ENCODE measurements around the gene APOA4.

The APOA4 gene

DNA sequence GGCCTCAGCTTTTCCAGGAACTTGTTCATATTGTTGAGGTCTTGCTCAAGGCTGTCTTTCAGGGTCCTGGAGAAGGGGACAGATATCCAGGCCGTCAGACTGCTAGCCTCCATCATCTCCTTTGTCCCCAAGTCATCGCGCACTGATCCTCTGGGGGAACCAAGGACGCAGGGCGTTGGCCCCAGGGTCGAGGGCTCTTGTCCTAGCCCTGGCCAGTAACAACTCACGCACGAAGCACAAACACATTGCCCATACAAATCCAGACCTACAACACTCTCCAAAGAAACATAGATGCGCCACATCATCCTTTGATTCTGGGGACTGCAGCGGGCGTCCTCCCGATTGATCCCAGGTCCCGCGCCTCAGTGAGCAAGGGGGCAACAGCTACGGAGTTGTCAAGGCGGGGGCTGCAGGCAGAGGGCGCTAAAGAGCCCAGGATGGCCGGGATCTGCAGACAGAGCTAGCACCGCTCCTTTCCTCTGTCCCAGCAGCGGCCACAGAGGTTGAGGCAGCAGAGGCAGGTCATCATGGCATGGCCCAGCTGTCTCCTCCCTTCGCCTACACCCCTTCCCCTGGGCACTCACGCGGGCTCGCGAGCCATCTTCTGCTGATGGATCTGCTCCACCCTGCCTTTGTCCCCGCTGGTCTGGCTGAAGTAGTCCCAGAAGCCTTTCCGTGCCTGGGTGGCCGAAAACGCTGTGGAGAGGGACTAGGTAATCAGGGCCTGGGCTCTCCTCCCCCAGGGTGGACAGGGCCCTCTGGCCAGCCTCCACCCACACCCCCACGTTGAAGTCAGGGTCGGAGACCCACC is 31.9 kb downstream of the APOA4 start:
- Mint-ChIP-seq H3K9me3 (no peaks in the 10 kb centered on the region), H3K4me3 (no peak overlapping the region), H3K27ac (no peak overlapping the region), H3K27me3 (peaks cover 2% of the 10 kb centered on the region), H3K4me1 (peaks cover 27% of the 10 kb centered on the region), H3K36me3 (ENCODE audit: low read depth) (peaks cover 11% of the 10 kb centered on the region)
- DNase-seq (peak; percentile 87), ATAC-seq (peak; percentile 58)

DNA sequence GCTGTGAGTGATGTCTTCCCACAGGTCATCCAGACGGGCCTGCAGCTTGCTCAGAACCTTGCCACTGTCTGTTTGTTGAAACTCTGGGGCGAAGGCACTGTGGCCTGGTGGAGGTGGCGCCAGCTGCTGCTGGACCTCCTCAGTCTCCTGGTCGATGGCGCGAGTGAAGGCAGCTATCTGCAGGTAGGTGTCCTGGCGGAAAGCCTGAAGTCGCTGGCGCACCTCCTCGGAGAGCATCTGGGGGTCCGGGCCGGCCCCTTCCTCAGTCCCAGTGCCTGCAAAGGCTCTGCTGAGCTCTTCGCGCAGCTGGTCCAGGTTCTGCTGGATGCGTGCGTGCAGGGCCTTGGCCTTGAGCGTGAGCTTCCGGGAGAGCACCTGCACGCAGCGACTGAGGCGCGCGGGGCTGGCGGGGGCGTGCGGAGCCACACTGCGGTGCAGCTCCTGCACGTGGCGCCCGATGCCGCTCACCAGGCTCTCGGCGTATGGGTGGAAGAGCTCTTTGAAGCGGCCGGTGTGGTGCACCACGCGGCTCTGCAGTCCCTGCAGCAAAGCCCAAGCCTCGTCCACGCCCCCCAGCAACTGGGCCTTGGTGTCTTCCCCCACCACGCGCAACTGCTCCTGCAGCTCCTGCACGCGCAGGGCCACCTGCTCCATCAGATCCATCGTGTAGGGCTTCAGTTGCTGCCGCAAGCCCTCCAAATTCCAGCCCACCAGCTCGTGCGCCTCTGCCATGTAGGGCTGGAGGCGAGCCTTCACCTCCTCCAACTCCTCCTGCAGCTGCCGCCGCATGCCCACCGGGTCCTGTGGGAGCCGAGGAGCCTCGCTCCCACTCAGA is 32.7 kb downstream of the APOA4 start:
- Mint-ChIP-seq H3K4me3 (no peak overlapping the region), H3K27me3 (peaks cover 2% of the 10 kb centered on the region), H3K4me1 (peaks cover 35% of the 10 kb centered on the region), H3K9me3 (no peaks in the 10 kb centered on the region), H3K36me3 (ENCODE audit: low read depth) (peaks cover 18% of the 10 kb centered on the region), H3K27ac (no peak overlapping the region)
- DNase-seq (no peak), ATAC-seq (no peak)

DNA sequence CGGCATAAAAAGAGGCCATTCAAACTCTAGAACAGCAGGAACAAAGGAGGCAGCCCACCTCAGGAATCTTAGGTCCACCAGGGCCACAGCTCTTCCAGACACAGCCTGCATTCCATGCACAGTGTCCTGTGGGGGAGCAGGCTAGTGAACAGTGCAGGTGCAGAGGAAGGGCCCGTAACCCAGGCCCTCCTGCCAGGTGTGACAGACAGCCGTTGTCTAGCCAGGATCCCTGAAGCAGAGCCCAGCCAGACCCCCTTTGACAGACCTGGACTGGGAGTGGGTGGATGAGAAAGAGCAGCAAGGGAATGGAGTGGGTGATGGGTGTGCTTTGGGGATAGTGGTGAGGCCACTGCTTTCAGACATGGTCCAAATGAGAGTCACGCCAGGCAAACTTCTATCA is 34.1 kb downstream of the APOA4 start:
- peaks cover 47% of the 10 kb centered on the region for H3K4me1 Mint-ChIP-seq

DNA sequence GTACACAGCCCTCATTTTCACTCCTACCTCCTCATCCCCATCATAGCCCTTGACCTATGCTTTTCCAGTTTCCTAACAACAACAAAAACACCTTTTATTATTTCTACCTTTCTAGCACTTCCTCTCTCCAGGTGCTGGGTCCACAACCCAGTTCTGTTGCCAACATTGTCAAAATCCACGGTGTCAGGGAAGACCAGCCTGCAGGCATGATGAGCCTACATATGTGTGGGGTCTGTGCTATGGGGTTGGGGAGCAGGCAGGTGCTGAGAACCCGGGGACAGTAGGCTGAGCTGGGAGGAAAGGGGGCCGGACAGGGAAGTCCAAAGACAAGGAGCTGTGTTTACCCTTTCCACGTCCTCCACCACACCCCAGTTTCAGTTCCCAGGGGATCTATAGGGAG is 34.6 kb downstream of the APOA4 start:
- ATAC-seq, result no peak
- Mint-ChIP-seq H3K36me3 (ENCODE audit: low read depth) (peaks cover 34% of the 10 kb centered on the region), H3K9me3 (no peaks in the 10 kb centered on the region), H3K4me1 (peaks cover 50% of the 10 kb centered on the region), H3K27me3 (peaks cover 2% of the 10 kb centered on the region), H3K4me3 (peak overlapping the region; percentile 91), H3K27ac (peak overlapping the region; percentile 91)
- no peak for DNase-seq

More for the DNA sequence above, 34.1 kb downstream of the APOA4 start:
- Mint-ChIP-seq H3K36me3 (ENCODE audit: low read depth) (peaks cover 32% of the 10 kb centered on the region), H3K4me3 (no peak overlapping the region), H3K27ac (no peak overlapping the region), H3K27me3 (peaks cover 2% of the 10 kb centered on the region), H3K9me3 (no peaks in the 10 kb centered on the region)
- ATAC-seq (no peak), DNase-seq (no peak)

DNA sequence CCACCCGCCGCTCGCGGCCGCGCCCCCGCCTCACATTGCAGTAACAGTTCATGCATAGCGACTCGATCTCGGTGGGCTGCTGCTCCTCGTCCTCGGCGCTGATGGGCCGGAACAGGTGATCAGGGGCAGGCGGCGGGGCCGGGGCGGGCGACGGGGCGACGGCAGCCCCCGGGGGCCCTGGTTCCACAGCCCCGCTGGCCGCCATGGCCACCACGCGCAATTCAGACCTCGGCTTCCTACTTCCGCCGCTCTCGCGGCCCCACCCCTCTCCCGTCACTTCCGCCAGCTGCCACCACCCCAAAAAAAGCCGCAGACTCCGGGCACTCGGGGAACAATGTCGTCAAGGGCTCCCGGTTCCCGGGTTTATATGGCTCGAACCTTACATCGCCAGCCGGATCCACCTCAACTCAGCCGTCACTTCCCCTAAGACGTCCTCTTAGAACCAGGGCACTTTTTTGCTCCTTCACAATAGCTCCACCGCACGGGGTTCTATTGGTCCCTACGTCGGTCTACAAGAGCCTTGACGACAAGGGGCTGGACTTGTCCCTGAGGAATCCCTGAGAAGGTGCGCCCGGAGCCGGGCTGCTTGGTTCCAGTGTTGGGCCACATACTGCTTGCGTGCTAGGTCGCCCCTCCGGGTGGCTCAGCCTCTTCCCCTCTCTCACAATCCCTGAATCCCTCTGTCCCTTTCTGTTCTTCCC is 35.2 kb downstream of the APOA4 start, which contains the start of gene ZPR1:
ZPR1 (minus strand) TSS at position 238 of the 701 bp plus-strand sequence; CDS start at position 205, 33 bp downstream.
- H3K27me3 Mint-ChIP-seq, result peaks cover 2% of the 10 kb centered on the region
- H3K4me3 Mint-ChIP-seq, result peak within 1 kb of the TSS; percentile 91
- H3K36me3 Mint-ChIP-seq (ENCODE audit: low read depth), result peaks cover 40% of the 10 kb centered on the region
- peak within 1 kb of the TSS; percentile 91 for H3K27ac Mint-ChIP-seq
- peak; percentile 82 for ATAC-seq
- peaks cover 56% of the 10 kb centered on the region for H3K4me1 Mint-ChIP-seq
- no peaks in the 10 kb centered on the region for H3K9me3 Mint-ChIP-seq
- peak; percentile 89 for DNase-seq

DNA sequence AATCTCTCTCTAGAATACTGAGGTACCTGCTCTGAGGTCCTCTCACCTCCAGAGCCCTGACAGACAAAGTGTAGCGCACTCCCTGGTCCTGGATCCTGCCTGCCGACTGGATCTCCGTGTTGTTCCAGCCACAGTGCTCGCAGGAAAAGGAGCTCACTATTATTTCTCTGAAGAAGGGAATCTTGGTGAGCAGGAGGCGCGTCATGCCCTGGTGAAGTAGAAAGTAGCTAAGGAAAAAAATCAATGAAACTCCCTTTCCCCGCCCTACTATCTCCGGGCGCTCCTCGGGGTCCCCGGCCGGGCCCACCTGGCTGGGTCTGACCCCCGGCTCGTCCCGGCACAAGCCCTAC is 35.7 kb downstream of the APOA4 start:
- peak overlapping the region; percentile 77 for H3K27ac Mint-ChIP-seq
- peaks cover 2% of the 10 kb centered on the region for H3K27me3 Mint-ChIP-seq
- H3K4me1 Mint-ChIP-seq, result peaks cover 59% of the 10 kb centered on the region
- ATAC-seq (no peak), DNase-seq (no peak)
- H3K4me3 Mint-ChIP-seq, result peak overlapping the region; percentile 91
- peaks cover 45% of the 10 kb centered on the region for H3K36me3 Mint-ChIP-seq (ENCODE audit: low read depth)
- H3K9me3 Mint-ChIP-seq, result no peaks in the 10 kb centered on the region

DNA sequence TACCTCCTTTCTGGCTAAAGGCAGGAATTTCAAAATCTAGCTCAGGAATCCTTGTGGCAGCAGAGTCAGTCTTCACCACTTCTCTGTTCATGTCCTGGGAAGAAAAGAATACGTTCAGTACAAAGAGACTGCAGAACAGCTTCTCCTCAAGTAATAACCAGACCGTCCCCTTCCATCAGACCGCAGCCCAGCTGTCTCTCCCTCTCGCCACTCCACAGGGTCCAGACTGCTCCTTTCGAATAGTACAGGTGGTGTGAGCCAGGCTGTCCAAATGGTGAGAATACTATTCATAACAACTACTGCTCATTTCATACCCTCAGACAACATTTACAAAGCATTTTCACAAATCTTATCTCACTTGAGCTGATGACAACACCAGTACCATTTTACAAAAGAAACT is 36.1 kb downstream of the APOA4 start:
- peaks cover 2% of the 10 kb centered on the region for H3K27me3 Mint-ChIP-seq
- DNase-seq (no peak), ATAC-seq (no peak)
- peaks cover 50% of the 10 kb centered on the region for H3K36me3 Mint-ChIP-seq (ENCODE audit: low read depth)
- H3K9me3 Mint-ChIP-seq, result no peaks in the 10 kb centered on the region
- H3K4me1 Mint-ChIP-seq, result peaks cover 60% of the 10 kb centered on the region
- peak overlapping the region; percentile 91 for H3K4me3 Mint-ChIP-seq
- peak overlapping the region; percentile 77 for H3K27ac Mint-ChIP-seq

DNA sequence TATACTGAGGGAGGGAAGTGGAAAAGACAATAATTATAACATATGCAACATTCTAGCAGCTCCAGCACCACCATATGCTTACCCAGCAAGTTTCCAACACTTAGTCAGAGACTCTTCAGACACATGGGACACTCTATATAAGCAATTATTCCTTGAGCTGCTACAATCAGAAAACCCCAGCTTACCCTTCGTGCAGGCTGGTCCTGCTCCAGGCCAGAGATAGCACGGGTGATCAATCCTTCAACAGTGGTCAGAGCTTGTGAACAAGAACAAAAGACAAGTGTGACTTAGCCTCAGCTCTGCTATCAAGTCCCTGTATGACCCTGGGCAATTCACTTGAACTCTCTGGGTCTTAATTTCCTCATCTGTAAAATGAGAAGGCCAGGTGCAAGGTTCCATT is 36.8 kb downstream of the APOA4 start:
- DNase-seq (no peak), ATAC-seq (no peak)
- H3K4me1 Mint-ChIP-seq, result peaks cover 63% of the 10 kb centered on the region
- peaks cover 53% of the 10 kb centered on the region for H3K36me3 Mint-ChIP-seq (ENCODE audit: low read depth)
- peak overlapping the region; percentile 77 for H3K27ac Mint-ChIP-seq
- H3K4me3 Mint-ChIP-seq, result peak overlapping the region; percentile 91
- H3K9me3 Mint-ChIP-seq, result no peaks in the 10 kb centered on the region
- peaks cover 2% of the 10 kb centered on the region for H3K27me3 Mint-ChIP-seq

DNA sequence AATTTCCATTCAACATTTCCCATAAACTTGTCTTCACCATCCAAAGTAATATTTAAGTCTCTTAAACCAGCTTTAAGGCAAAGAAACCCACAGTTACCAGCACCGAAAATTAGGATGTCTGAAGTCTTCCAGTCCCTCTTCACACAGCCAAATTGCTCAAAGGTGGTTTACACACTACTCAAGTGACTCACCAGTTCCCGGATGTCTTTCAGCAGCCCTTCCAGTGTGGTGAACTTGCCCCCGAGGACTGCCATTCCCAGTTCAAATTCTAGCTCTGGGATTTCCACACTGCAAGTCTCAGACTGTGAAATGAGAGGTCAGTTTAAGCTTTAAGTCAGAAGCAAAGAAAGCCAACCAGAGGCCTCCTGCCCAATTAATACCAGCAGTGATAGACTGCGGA is 40.4 kb downstream of the APOA4 start:
- Mint-ChIP-seq H3K36me3 (ENCODE audit: low read depth) (peaks cover 82% of the 10 kb centered on the region), H3K9me3 (no peaks in the 10 kb centered on the region), H3K27ac (peak overlapping the region; percentile 69), H3K4me3 (peak overlapping the region; percentile 26), H3K4me1 (peaks cover 84% of the 10 kb centered on the region), H3K27me3 (no peaks in the 10 kb centered on the region)
- DNase-seq (no peak), ATAC-seq (peak; percentile 58)

DNA sequence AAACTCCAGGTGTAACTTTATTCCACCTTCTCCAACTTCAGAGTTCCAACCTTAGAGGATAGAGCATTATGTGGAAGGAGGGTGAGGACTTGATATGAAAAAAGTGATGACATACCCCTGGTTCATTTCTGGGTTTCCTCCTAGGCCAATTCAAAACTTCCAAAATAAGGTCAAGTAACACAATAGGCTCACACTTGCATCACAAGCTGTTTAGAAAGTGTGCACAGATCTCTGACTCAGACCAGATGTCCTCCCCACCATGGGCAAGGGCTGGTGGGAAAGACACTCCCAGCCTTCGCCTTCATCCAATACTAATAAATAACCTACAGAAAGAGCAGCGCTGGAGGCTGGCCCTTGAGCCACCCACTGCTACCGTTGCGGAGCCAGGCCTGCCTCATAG is 44.5 kb downstream of the APOA4 start:
- Mint-ChIP-seq H3K27ac (peak overlapping the region; percentile 70), H3K27me3 (no peaks in the 10 kb centered on the region), H3K36me3 (ENCODE audit: low read depth) (peaks cover 68% of the 10 kb centered on the region), H3K9me3 (no peaks in the 10 kb centered on the region), H3K4me1 (peaks cover 84% of the 10 kb centered on the region), H3K4me3 (no peak overlapping the region)
- no peak for ATAC-seq
- DNase-seq, result no peak

DNA sequence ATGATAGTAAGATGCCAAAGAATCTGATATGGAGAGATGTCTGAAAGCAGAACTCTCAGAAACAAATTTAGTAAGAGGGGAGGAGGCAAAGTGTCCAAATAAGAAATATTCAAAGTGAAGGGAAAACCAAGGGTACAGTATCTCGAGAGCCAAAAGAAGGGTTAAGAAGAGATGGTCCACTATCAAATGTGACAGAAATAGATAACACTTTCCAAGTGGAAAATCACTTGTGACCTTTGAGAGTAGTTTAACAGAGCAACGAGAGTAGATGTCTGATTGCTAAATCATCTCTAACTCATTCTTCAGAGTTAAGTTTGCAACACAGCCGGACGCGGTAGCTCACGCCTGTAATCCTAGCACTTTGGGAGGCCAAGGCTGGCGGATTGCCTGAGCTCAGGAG is 46.0 kb downstream of the APOA4 start:
- peaks cover 73% of the 10 kb centered on the region for H3K4me1 Mint-ChIP-seq
- no peak for ATAC-seq
- peak overlapping the region; percentile 83 for H3K27ac Mint-ChIP-seq

DNA sequence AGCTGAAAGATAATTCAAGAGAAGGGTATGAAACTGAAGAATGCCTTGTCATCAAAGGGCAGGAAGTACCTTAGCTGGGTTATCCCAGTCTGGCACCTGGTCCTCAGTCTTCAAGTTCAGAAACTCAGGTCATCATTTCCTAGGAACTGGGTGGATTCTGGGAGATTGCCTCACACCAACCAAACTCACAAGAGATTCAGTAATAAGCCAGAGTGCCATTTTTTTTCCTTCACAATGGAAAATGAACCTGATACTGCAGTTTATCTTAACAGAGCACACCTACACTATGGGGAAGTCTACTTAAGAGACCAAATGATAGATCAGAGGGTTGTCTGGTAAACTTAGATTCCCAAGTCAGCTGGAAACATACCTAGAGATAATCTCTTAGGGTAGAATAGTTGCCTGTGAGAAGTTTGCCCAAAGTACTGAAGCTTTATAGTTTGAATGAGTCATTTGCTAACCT is 46.6 kb downstream of the APOA4 start:
- Mint-ChIP-seq H3K4me1 (peaks cover 76% of the 10 kb centered on the region), H3K36me3 (ENCODE audit: low read depth) (peaks cover 52% of the 10 kb centered on the region), H3K9me3 (no peaks in the 10 kb centered on the region), H3K4me3 (no peak overlapping the region), H3K27me3 (no peaks in the 10 kb centered on the region), H3K27ac (peak overlapping the region; percentile 83)
- ATAC-seq, result no peak
- DNase-seq, result no peak

More for the DNA sequence above, 46.0 kb downstream of the APOA4 start:
- Mint-ChIP-seq H3K27me3 (no peaks in the 10 kb centered on the region), H3K4me3 (no peak overlapping the region), H3K9me3 (no peaks in the 10 kb centered on the region), H3K36me3 (ENCODE audit: low read depth) (peaks cover 54% of the 10 kb centered on the region)
- DNase-seq, result no peak

DNA sequence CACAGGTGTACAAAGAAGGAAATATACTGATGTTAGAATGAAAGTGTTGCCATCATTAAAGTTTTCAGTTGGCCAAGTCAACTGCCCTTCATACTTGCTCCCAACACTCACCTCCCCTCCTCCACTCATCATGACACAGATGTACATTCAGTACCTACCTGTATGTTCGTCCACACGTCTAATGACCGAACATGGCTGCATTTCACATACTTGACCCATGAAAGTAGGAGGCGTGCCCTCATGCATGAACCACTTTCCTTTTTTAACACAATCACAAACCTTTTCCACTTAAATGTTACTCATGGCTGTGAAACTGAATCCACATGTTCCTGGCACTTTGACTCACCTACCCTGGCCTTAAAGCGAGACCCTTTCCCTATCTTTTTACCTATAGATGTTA is 47.1 kb downstream of the APOA4 start:
- Mint-ChIP-seq H3K36me3 (ENCODE audit: low read depth) (peaks cover 46% of the 10 kb centered on the region), H3K4me3 (no peak overlapping the region), H3K27ac (peak overlapping the region; percentile 83), H3K4me1 (peaks cover 76% of the 10 kb centered on the region), H3K27me3 (no peaks in the 10 kb centered on the region), H3K9me3 (no peaks in the 10 kb centered on the region)
- ATAC-seq (no peak), DNase-seq (no peak)

DNA sequence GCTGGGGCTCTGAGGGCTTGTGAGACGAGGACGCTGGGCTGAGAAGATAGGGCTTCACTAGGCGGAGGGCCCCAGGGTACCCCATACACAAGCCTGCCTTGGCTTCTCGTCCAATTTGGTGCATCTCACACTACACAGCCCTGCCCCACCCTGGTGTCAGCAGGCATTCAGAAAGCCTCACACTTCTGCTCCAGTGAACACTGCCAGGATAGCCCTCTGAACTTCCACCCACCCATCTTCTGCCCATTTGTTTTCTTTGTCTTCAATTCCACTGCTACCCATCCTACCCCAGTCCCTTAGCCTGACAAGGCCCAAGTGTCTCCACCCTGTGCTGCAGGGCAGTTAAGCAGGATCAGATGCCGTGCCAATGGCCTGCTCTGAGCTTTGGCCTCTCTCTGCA is 48.4 kb downstream of the APOA4 start:
- no peak for DNase-seq
- no peaks in the 10 kb centered on the region for H3K27me3 Mint-ChIP-seq
- H3K27ac Mint-ChIP-seq, result peak overlapping the region; percentile 43
- peaks cover 75% of the 10 kb centered on the region for H3K4me1 Mint-ChIP-seq
- no peak for ATAC-seq
- no peaks in the 10 kb centered on the region for H3K9me3 Mint-ChIP-seq
- H3K36me3 Mint-ChIP-seq (ENCODE audit: low read depth), result peaks cover 43% of the 10 kb centered on the region
- no peak overlapping the region for H3K4me3 Mint-ChIP-seq
